Measurements from ENCODE around the gene RFFL.

- TF ChIP-seq SALL2 (tag by site-specific recombination; IDR thresholded peaks at IDR 0.05; ENCODE audit: borderline replicate concordance) (no peak), ZNF561 (tag by site-specific recombination; IDR thresholded peaks at IDR 0.05; ENCODE audit: borderline replicate concordance) (no peak)
Measured at GRCh38 chr17:35025541-35025940, 38.0 kb downstream of the RFFL start.
